Activated CD8-positive, alpha-beta memory T cell treated with anti-CD3 and anti-CD28 coated beads, Interleukin-2, amount 50 U/mL, for 24 hours (primary cell): ENCODE results near the gene NCF1.
"Not testable (repeated sequence)": the region's sequence is repeated elsewhere in the genome, so short reads cannot be mapped to it uniquely, and the experiment has no call there.

Experiments used
- DNase-seq: peaks from one replicate; pipeline ENCODE4 v3.0.0-alpha.2; 2020; ENCODE audit errors: extremely low read depth

Gene NCF1

DNA sequence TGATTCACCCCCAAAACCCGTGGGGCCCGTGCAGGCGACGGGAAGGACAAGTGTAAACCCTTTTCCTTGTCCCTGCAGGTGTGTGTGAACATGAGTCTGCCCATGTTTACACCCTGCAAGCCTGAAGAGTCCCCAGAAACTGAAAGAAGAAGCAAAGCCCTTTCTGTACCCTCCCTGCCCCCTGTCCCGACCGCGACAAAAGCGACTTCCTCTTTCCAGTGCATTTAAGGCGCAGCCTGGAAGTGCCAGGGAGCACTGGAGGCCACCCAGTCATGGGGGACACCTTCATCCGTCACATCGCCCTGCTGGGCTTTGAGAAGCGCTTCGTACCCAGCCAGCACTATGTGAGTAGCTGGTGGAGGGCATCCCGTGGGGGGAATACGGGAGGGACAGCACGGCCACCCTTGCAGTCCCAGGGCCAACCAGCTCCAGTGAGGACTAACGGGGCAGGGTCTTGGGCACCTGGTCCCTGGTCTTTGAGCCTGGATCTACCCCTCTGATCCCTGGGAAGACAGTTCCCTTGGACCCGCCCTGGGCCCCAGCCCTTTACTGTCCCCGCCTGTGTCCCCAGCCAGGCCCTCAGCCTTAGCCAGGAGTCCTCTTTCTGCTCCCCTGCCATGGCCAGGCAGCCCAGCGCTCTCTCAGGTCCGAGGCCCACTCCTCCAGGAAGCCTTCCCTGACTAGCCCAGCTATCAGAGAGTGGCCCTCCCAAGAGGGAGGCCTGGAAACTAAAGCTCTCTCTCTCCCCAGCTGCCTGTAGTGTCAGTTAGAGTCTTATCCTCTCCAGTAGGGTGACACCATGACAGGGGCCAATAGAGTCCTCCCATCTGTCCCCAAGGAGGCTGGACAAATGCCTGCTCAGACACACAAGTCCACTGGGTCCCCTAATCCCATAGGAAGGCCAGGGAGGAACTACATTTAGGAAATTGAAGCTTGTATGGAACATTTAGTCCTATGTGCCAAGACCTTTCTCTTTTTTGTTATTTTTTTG is at the start of gene NCF1:
TSS of gene NCF1 (plus strand) at position 252 of the 991 bp plus-strand sequence. CDS start at position 273, 21 bp downstream.
- DNase-seq = not testable (repeated sequence)

GRCh38 chr7:74725840-74726239 is 48.0 kb upstream of the NCF1 start:
- DNase-seq = no peak

- no peak for DNase-seq
Observed at GRCh38 chr7:74726309-74727101, 47.3 kb upstream of the NCF1 start.

GRCh38 chr7:74728686-74729085 is 45.1 kb upstream of the NCF1 start:
- DNase-seq = not testable (repeated sequence)

DNA sequence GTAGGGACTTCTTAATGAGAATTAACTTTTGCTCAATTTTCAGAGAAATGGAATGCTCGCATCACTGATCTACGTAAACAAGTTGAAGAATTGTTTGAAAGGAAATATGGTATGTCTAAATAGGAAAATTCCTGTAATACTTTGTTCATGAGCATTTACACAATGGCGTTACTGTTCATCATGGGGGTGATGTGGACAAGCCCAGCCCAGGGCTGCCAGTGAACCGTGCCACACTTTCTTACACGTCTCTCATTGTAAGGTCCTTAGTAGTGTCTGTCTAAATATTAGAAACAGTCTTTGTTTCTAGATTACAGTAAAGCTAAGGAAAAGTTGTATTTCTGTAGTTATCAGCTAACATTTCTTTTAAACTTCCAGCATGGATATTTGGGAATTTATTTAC is 43.6 kb upstream of the NCF1 start:
- not testable (repeated sequence) for DNase-seq

DNA sequence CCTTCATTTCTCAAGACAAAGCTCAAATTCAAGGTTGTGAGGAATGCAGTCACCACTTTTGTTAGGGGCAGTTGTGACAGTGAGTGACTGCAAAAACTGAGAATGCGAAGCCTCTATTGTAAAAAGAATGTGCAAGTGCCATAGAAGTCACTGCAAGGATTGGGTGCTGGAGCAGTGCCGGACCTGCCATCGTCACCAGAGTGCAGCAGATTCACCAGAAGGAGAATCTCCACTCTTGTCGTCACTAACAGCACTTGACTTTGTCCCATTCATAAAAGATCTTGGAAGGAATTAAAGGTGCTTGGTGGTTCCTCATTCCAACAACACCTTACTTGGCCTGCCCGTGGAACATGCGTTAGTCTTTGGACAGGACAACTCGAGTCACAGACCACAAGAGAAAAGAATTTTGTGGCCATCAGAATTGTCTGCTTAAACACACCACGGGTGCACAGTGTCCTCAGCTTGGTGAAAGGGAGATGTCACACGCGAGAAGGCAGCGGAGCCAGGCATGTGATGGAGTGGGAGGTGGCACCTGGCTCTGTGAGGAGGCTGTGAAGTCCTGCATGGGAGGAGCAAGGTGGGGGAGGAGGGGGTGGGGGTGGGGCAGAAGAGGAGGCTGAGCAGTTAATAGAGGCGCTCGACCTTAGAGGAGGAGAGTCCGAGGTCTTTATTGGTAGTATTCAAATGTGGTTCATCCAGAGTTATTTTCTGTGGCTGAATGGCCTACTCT is 33.7 kb upstream of the NCF1 start:
- not testable (repeated sequence) for DNase-seq

DNA sequence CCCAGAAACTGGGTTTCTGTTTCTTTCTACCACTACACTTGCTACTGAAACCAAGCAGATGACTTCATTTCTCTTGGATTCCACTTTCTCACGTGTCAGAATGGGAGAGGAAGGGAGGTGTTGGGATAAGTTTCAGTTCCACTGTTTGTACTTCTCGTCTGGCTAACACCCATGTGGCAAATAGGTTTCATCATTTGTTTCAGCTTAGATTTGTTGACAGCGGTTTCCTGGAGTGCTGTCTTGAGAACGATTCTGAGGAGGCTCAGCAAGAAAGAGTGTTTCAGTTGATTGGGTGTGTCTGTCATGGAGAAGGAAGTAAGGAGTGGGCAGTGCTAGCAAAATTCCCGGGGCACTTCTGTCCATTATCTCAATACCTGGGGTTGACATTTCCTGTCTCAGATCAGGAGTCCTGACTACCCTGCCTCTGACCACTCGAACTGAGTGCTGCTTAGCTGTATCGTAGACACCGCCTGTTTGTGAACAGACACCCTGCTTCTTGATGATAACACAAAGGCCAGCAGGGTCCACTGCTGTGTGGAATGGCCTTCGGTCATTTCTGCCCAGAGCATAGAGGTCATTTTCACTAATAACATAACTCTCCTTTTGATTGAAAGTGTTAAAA is 29.8 kb upstream of the NCF1 start:
- DNase-seq = not testable (repeated sequence)

GRCh38 chr7:74753921-74754482 is 19.8 kb upstream of the NCF1 start:
- DNase-seq = not testable (repeated sequence)

- DNase-seq = not testable (repeated sequence)
Observed at GRCh38 chr7:74756673-74757072, 17.1 kb upstream of the NCF1 start.

- DNase-seq = not testable (repeated sequence)
Observed at GRCh38 chr7:74758268-74758667, 15.5 kb upstream of the NCF1 start.

GRCh38 chr7:74758982-74759381 is 14.8 kb upstream of the NCF1 start:
- not testable (repeated sequence) for DNase-seq

DNA sequence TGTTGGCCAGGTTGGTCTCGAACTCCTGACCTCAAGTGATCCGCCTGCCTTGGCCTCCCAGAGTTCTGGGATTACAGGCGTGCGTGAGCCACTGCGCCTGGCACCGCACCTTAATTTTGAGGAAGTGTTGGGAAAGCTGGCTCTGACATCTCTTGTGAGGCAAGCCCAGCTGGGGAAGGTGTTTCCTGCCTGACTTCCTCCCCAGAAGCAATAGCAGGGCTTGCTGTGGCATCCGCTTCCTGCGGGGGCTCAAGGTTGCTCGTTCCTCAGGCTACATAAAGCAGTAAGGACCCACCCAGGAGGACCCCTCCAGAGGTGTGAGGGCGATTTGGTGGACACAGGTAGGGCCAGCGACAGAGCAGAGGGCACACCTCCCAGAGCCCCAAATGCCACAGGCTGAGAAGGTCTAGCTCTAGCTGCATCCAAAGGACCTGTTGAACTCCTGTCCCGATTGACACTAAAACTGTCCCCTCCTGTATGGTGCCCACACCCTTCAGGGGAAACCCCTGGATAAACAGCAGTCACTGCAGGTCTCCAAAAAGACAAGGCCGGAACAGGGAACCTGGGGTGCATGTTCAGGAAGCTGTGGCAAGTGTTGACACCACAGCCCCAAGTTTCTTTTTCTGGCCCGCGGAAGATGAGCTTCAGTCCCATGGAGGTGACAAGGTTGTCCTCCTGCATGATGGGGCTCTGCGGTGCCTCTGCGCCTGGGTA is 8.4 kb upstream of the NCF1 start:
- DNase-seq = not testable (repeated sequence)

DNA sequence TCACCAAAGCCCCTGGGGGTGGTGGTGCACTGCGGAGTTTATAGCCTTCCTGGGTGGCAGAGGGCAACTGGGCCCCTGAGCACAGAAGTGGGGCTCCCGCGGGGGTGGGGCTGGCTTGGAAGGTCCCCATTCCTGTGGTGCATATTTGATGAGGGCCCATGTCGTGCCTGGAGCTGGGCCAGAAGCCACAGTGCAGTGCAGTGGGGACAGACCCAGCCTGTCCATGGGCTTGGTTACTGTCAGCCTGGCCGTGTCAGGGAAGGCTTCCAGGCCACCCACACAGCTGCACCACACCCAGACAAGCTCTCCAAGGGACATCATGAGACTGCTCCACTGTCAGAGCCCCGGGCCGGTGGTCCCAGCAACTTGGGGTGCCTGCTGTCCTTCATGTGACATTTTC is 7.3 kb upstream of the NCF1 start:
- not testable (repeated sequence) for DNase-seq

DNA sequence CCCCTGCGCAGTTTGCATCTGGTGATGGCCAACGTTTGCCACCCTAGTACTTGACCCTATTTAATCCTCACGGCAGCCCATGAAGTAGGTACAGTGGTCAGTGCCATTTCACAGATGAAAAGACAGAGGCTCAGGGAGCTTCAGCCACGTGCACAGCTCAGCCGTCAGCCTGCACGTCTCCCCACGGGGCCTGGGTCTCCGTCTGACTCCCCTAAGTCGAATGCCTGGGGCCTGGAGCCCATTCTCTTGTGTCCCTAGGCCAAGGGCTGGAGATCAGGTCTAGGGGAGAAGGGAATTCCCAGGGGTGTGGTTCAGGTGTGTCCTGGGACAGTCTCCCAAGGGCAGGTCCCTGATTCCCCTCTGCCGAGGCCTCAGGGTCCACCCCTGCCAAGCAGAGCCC is 6.8 kb upstream of the NCF1 start:
- DNase-seq = not testable (repeated sequence)

GRCh38 chr7:74770062-74770461 is 3.7 kb upstream of the NCF1 start:
- not testable (repeated sequence) for DNase-seq

- not testable (repeated sequence) for DNase-seq
Observed at GRCh38 chr7:74772093-74772492, 1.7 kb upstream of the NCF1 start.

DNA sequence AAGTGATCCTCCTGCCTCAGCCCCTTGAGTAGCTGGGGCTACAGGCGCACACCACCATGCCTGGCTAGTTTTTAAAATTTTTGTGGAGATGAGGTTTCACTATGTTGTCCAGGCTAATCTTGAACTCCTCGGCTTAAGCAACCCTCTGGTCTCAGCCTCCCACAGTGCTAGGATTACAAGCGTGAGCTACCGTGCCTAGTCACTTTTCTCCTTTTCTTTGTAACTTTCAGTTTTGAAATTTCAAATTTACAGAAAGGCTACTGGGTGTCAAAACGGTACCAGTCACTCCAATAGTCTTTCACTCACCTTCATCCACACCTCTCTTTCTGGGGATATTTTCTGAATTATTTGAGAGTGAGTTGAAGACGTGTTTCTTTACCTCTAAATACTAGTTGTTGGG is 1.3 kb downstream of the NCF1 start:
- not testable (repeated sequence) for DNase-seq

DNA sequence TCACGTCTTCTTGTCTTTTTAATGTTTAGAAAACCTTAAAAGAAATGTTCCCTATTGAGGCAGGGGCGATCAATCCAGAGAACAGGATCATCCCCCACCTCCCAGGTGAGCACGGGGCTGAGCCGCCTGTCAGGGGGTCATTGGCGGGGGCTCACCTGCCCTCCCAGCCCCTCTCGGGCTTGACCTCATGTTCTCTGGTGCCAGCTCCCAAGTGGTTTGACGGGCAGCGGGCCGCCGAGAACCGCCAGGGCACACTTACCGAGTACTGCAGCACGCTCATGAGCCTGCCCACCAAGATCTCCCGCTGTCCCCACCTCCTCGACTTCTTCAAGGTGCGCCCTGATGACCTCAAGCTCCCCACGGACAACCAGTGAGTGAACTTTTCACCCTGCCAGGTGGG is 5.2 kb downstream of the NCF1 start:
- not testable (repeated sequence) for DNase-seq

- not testable (repeated sequence) for DNase-seq
Observed at GRCh38 chr7:74781746-74782145, 7.9 kb downstream of the NCF1 start.

DNA sequence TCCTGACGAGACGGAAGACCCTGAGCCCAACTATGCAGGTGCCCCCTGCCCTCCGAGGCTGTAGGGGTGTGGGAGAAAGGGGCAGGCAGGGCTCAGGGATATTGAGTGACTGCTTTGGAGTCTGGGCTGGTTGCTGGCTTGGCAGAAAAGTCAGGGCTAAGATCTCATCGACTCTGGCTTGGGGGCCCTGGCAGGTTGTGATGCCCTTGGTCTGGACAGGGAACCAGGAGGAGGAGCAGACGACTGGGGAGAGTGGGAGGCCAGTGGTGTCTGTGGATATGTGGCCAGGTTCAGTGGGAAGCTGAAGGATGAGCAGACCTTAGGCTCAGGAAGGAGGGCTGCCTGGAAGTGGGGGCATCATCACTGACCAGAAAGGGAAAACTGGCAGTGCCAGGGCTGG is 9.8 kb downstream of the NCF1 start:
- DNase-seq = not testable (repeated sequence)
